Activated CD8-positive, alpha-beta memory T cell treated with anti-CD3 and anti-CD28 coated beads for 24 hours (primary cell): ENCODE data around the gene RNF215.

Experiments
- DNase-seq: peaks from one replicate; pipeline ENCODE4 v3.0.0-alpha.2; 2020

Gene RNF215

GRCh38 chr22:30393885-30394284 is 6.7 kb upstream of the RNF215 start:
- no peak for DNase-seq

GRCh38 chr22:30393322-30393680 is 6.1 kb upstream of the RNF215 start:
- DNase-seq, result no peak

GRCh38 chr22:30392661-30393321 is 5.6 kb upstream of the RNF215 start:
- DNase-seq, result no peak

GRCh38 chr22:30390974-30391691 is 3.9 kb upstream of the RNF215 start:
- DNase-seq, result peak; percentile 89

- no peak for DNase-seq
These were observed 627 bp downstream of the RNF215 start for GRCh38 chr22:30386608-30386959.

GRCh38 chr22:30385942-30386341 is 1.3 kb downstream of the RNF215 start:
- no peak for DNase-seq

- DNase-seq, result no peak
These were observed 4.2 kb downstream of the RNF215 start for GRCh38 chr22:30383061-30383460.

GRCh38 chr22:30382340-30382739 is 4.9 kb downstream of the RNF215 start:
- no peak for DNase-seq

- DNase-seq, result no peak
These were observed 5.9 kb downstream of the RNF215 start for GRCh38 chr22:30381264-30381663.

- DNase-seq, result no peak
These were observed 7.2 kb downstream of the RNF215 start for GRCh38 chr22:30380011-30380410.

- no peak for DNase-seq
These were observed 11.8 kb downstream of the RNF215 start for GRCh38 chr22:30375312-30375849.

- no peak for DNase-seq
These were observed 13.6 kb downstream of the RNF215 start for GRCh38 chr22:30373331-30374325.

- DNase-seq, result no peak
These were observed 14.3 kb downstream of the RNF215 start for GRCh38 chr22:30372915-30373314.

GRCh38 chr22:30371981-30372380 is 15.2 kb downstream of the RNF215 start:
- no peak for DNase-seq

GRCh38 chr22:30371321-30371720 is 15.9 kb downstream of the RNF215 start:
- DNase-seq, result no peak

GRCh38 chr22:30370641-30371230 is 16.5 kb downstream of the RNF215 start:
- DNase-seq, result no peak

- no peak for DNase-seq
These were observed 18.8 kb downstream of the RNF215 start for GRCh38 chr22:30368420-30368819.

- DNase-seq, result no peak
These were observed 21.3 kb downstream of the RNF215 start for GRCh38 chr22:30365891-30366290.

GRCh38 chr22:30362651-30363281 is 24.4 kb downstream of the RNF215 start:
- no peak for DNase-seq

GRCh38 chr22:30361916-30362650 is 25.1 kb downstream of the RNF215 start:
- no peak for DNase-seq

GRCh38 chr22:30358541-30358940 is 28.7 kb downstream of the RNF215 start:
- DNase-seq, result no peak
